ENCODE data around the gene CELSR3.

The CELSR3 gene

DNA sequence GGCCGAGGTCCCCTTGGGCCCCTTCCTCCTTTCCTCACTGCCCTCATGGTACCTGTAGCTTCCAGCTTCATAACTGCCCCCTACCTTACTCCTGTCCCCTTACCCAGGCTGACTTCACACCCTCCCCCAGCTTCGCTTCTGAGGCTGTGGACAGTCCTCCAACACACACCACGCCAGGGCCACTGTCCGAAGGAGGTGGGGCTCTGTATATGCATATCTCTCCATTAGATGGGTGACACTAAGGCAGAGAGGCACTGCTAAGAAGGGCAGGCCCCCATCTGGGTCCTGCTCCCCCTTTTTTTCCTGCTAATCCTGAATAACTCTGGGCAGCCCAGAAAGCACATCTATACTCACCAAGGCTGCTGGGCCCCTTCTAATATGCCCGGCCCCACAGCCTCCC, 66.5 kb downstream of the CELSR3 start:
- FAIRE-seq: no peak
- TF ChIP-seq POLR2A (IDR thresholded peaks at IDR 0.05; ENCODE audit: low read depth, low read length) (no peak), POLR2AphosphoS5 (IDR thresholded peaks at IDR 0.05; ENCODE audit: low read depth, low read length) (no peak)
- DNase-seq (ENCODE audit: insufficient read length): no peak

DNA sequence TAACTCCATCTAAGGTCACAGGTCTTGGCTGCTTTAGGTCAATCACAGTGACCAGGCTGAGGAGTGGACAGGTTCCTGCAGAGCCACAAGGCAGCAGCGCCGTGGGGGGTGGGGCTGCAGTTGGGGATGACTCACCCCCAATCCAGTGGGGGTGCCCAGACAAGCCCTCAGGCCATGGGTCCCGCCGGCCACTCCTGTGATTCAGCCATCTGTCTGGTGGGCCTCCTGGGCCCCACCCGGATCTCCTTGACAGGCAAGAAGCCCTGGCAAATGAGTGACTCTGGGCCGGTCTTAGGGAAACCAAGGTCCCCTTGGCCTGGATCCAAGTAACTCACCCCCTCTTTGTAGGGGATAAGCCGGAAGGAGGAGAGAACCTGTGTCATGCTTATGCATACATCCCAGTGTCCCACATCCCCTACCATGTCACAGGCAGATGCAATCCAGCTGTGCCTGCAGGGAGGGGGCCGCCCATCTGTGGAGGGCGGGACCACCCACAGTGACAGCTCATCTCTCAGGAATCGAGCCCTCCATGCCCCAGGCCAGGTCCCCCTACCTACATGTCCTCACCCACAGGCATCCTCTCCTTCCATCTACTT, 67.1 kb downstream of the CELSR3 start:
- TF ChIP-seq POLR2A (IDR thresholded peaks at IDR 0.05; ENCODE audit: low read depth, low read length) (no peak), TAF1 (IDR thresholded peaks at IDR 0.05; ENCODE audit: borderline replicate concordance, low read depth, low read length) (no peak), POLR2AphosphoS5 (IDR thresholded peaks at IDR 0.05; ENCODE audit: low read depth, low read length) (no peak)
- DNase-seq (ENCODE audit: insufficient read length): no peak
- FAIRE-seq: no peak

DNA sequence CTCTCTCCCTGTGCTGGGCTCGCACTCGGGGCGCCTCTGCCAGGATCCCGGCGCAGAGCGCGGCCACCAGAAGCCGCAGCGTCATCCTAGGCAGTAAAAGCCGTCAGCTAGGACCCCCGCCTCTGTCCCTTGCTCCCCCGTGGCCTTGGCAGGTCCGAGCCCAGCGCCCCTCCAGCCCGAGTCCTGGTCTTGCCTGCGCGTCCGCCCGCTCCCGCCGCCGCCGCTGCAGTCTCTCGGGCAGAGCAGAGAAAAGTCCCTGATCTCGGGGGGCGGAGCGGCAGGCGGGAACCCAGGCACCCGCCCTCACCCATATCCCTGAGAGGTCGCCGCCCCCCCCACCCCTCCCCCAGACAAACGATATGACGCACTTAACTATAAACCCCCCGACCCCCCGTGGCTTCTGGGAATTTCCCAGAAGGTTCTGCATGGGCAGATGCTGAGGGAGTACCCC, 67.6 kb downstream of the CELSR3 start, which contains the start of gene COL7A1:
COL7A1 (minus strand) TSS at position 255 of the 451 bp plus-strand sequence; CDS start at position 85, 170 bp downstream.
- DNase-seq (ENCODE audit: insufficient read length) (no peak), FAIRE-seq (no peak)
- TF ChIP-seq POLR2AphosphoS5 (IDR thresholded peaks at IDR 0.05; ENCODE audit: low read depth, low read length): no peak
- no peak for TF ChIP-seq POLR2A (IDR thresholded peaks at IDR 0.05; ENCODE audit: low read depth, low read length)
- TF ChIP-seq TAF1 (IDR thresholded peaks at IDR 0.05; ENCODE audit: borderline replicate concordance, low read depth, low read length): no peak

DNA sequence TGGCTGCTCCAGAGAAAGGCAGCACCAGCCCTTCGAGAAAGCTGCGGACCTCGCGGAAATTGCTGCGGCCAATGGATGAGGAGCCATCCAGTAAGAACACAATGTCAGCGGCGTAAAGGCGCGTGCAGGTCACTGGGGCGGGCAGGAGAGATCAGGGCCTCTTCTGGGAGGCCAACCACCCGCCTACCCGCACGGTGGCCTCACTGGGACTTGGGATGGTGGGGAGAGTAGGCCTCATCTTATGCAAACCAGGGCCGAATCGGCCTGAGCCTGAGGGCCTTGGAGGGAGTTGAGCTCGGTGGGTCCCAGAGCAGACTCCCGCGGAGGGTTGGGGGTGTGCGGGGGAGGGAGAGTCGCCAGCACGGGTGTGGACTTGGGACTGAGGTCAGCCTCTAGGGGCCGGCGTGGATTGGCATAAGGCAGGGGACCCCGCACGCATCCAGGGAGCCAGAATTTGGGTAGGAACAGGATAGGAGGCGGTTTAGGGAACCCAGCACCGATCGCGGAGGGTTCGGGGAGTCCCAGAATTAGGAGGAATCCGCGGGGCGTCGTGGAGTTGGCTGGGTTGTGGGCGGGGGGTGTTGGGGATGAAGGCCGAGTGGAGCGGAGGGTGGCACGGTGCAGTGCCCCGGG, 68.2 kb downstream of the CELSR3 start:
- no peak for TF ChIP-seq POLR2A (IDR thresholded peaks at IDR 0.05; ENCODE audit: low read depth, low read length)
- TF ChIP-seq POLR2AphosphoS5 (IDR thresholded peaks at IDR 0.05; ENCODE audit: low read depth, low read length): no peak
- no peak for TF ChIP-seq TAF1 (IDR thresholded peaks at IDR 0.05; ENCODE audit: borderline replicate concordance, low read depth, low read length)
- FAIRE-seq (no peak), DNase-seq (ENCODE audit: insufficient read length) (no peak)

DNA sequence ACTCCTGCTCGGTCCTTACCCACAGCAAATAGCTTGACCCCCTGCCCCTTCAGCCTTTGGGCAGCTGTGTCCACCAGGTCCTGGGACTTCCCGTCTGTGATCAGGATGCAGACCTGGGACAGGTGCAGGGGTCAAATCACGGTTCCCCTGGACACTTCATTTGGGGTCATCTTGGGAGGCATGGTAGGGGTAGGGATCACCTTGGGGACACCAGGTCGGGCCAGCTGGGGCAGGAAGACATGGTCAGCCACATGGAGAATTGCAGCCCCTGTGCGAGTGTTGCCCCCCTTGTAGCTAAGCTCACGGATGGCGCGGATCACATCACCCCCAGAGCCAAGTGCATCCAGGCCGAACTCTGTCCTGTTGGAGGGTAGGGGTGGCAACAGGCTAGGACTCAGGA, 69.3 kb downstream of the CELSR3 start:
- DNase-seq (ENCODE audit: insufficient read length) (no peak), FAIRE-seq (no peak)
- TF ChIP-seq TAF1 (IDR thresholded peaks at IDR 0.05; ENCODE audit: borderline replicate concordance, low read depth, low read length) (no peak), POLR2A (IDR thresholded peaks at IDR 0.05; ENCODE audit: low read depth, low read length) (no peak), POLR2AphosphoS5 (IDR thresholded peaks at IDR 0.05; ENCODE audit: low read depth, low read length) (no peak)

DNA sequence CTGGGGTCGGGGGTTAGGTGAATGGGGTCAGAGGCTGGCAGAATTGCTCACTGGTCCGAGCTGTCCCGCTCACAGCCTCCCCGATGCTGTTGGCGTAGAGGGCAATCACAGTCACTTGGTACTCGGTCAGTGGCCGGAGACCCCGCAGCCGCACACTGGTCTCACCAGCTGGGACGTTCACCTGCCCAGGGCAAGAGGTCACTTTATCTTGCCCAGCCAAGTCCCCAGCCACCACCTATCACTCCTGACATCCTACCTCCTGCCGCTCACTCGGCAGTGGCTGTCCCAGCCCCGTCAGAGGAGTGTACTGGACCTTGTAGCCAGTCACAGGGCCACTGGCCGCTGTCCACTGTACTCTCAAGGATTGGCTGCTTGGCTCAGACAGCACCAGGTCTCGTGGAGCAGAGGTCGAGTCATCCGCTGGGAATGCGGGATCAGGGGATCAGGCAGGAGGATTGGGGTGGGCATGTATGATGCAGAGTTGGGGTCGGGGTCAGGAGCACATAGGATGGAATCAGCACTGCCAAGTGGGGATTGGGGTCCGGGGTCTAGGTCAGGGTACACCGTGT, 70.1 kb downstream of the CELSR3 start:
- FAIRE-seq (no peak), DNase-seq (ENCODE audit: insufficient read length) (no peak)
- TF ChIP-seq POLR2AphosphoS5 (IDR thresholded peaks at IDR 0.05; ENCODE audit: low read depth, low read length) (no peak), TAF1 (IDR thresholded peaks at IDR 0.05; ENCODE audit: borderline replicate concordance, low read depth, low read length) (no peak), POLR2A (IDR thresholded peaks at IDR 0.05; ENCODE audit: low read depth, low read length) (no peak)

DNA sequence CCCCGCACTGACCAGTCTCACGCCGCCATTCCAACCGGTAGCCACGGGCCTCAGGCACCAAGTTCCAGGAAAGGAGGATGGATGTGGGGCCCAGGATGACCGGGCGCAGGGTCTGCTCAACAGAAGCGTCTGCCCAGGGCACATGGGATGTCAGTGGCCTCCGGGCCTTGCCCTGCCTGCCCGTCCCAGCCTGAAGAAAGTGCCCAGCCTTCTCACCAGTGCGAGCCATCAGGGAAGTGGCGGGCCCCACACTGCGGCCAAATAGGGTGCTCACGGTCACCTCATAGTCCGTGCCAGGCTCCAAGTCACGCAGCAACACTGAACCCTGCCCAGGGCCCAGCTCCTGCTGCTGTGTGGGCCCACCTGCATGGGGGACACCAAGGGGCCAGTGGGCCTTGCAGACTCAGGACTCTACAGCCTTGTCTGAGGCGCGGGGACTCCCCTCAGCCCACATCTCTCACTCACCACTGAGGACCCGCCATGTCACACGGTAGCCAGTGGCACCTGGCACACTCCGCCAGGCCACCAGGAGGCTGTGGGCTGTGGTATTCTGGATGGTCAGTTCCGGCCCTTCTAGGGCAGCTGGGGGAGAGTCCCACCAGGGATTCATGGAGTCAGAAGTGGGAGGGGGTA, 70.7 kb downstream of the CELSR3 start:
- no peak for FAIRE-seq
- DNase-seq (ENCODE audit: insufficient read length): no peak
- no peak for TF ChIP-seq TAF1 (IDR thresholded peaks at IDR 0.05; ENCODE audit: borderline replicate concordance, low read depth, low read length)
- TF ChIP-seq POLR2A (IDR thresholded peaks at IDR 0.05; ENCODE audit: low read depth, low read length): no peak
- no peak for TF ChIP-seq POLR2AphosphoS5 (IDR thresholded peaks at IDR 0.05; ENCODE audit: low read depth, low read length)

DNA sequence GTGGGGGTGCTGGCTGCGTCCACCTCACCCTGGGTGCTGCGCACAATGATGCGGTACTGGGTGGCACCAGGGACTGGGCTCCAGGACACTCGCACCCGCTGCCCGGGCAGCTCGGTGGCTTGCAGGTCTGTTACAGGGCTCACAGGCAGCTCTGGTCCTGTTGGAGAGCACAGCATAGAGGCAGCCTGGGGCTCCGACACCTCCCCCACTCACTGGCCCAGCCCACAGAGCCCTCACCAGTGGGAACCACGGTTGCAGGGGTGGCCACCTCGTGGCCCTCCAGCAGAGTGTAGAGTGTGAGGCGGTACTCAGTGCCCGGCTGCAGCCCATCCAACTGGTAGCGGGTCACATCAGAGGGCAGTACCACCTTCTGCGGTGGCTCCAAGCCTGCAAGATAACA, 71.2 kb downstream of the CELSR3 start:
- TF ChIP-seq TAF1 (IDR thresholded peaks at IDR 0.05; ENCODE audit: borderline replicate concordance, low read depth, low read length) (no peak), POLR2A (IDR thresholded peaks at IDR 0.05; ENCODE audit: low read depth, low read length) (no peak), POLR2AphosphoS5 (IDR thresholded peaks at IDR 0.05; ENCODE audit: low read depth, low read length) (no peak)
- FAIRE-seq (no peak), DNase-seq (ENCODE audit: insufficient read length) (no peak)

DNA sequence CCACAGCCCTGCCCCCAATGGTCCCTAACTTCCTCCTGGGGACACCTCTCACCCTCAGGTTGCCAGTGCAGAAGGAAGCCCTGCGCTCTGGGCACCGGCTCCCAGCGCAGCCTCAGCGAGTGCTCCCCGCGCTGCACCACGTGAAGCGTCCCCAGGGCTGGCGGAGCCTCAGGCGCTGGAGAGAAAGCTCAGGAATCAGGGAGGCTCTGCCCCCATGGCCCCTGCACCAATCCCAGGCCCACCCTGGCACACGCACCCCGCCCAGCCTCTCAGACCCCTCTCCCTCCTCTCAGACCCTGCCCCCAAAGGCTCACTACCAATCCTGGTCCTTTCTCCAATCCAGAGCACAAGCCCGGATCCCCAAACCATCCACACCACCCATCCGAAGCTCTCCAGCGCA, 74.5 kb downstream of the CELSR3 start:
- no peak for FAIRE-seq
- DNase-seq (ENCODE audit: insufficient read length): no peak
- TF ChIP-seq POLR2A (IDR thresholded peaks at IDR 0.05; ENCODE audit: low read depth, low read length) (no peak), POLR2AphosphoS5 (IDR thresholded peaks at IDR 0.05; ENCODE audit: low read depth, low read length) (no peak), TAF1 (IDR thresholded peaks at IDR 0.05; ENCODE audit: borderline replicate concordance, low read depth, low read length) (no peak)

DNA sequence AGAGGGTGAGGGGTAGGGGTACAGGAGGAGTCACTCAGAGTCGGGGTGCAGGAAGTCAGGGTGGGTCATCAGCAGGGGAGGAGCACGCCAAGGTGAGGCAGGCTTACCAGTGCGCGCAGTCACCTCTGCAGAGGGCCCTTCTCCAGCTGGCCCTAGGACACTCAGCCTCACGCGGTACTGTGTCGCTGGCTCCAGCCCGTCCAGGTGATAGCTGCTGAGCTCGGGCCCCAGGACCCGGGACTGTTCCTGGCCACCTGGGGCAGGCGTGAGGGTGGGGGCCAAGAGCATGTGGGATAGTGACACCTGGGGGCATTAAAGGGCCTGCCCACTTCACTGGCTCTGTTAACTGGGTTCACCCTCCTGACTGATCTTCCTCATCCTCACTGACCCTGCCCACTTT, 75.0 kb downstream of the CELSR3 start:
- no peak for DNase-seq (ENCODE audit: insufficient read length)
- TF ChIP-seq POLR2AphosphoS5 (IDR thresholded peaks at IDR 0.05; ENCODE audit: low read depth, low read length) (no peak), POLR2A (IDR thresholded peaks at IDR 0.05; ENCODE audit: low read depth, low read length) (no peak), TAF1 (IDR thresholded peaks at IDR 0.05; ENCODE audit: borderline replicate concordance, low read depth, low read length) (no peak)
- no peak for FAIRE-seq

Measured in GM12892 (cell line).